HFF-Myc (cell line): Measurements from ENCODE around the gene ANAPC16.

Experiments used
- DNase-seq: peaks from one replicate; pipeline ENCODE4 v3.0.0-alpha.2; 2011; ENCODE audit warnings: low read depth; ENCODE audit errors: extremely low read depth
- H3K4me3 ChIP-seq: replicated peaks from 2 replicates; pipeline ENCODE4 v1.5.1; 2011; ENCODE audit warnings: low read depth, mild to moderate bottlenecking, control low read depth, low read length
- TF ChIP-seq, protein P1 (sequence below): IDR thresholded peaks from 2 replicates; pipeline ENCODE4 v1.5.1; 2012; ENCODE audit warnings: mild to moderate bottlenecking, low read depth, low read length, control low read depth; ENCODE audit errors: missing control alignments

The ANAPC16 gene

DNA sequence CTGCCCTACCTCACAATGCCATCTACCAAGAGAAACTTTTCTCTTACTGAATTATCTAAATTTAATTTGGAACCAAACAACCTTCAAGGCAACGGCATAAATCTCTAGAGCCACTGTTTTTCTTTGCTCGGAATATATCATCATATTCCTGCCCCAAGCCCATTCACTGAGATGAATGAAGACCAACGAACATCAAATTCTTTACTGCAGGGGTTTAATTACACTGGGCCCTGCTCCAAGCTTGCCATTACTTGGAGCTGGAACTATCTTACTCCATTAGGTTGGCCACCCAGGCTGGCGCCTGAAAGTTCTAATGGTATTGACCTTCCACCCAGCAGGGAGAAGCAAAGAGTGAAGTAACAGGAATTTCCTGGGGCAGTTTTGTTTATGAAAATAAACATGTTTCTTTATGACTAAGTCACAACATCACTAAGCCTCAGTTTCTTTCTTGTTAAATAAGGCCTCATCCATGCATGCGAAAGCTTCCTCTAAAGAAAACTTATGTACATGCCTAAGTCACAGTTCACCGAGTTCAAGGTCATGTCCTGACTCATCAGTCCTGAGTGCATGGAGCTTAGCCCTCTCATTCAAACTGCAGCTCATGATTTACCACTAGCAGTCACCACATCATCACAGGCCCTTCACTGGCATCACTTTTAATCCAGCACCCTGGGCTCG, 42.1 kb upstream of the ANAPC16 start:
- TF ChIP-seq, protein P1, sequence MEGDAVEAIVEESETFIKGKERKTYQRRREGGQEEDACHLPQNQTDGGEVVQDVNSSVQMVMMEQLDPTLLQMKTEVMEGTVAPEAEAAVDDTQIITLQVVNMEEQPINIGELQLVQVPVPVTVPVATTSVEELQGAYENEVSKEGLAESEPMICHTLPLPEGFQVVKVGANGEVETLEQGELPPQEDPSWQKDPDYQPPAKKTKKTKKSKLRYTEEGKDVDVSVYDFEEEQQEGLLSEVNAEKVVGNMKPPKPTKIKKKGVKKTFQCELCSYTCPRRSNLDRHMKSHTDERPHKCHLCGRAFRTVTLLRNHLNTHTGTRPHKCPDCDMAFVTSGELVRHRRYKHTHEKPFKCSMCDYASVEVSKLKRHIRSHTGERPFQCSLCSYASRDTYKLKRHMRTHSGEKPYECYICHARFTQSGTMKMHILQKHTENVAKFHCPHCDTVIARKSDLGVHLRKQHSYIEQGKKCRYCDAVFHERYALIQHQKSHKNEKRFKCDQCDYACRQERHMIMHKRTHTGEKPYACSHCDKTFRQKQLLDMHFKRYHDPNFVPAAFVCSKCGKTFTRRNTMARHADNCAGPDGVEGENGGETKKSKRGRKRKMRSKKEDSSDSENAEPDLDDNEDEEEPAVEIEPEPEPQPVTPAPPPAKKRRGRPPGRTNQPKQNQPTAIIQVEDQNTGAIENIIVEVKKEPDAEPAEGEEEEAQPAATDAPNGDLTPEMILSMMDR = no peak
- H3K4me3 ChIP-seq = no peak overlapping the region
- no peak for DNase-seq

DNA sequence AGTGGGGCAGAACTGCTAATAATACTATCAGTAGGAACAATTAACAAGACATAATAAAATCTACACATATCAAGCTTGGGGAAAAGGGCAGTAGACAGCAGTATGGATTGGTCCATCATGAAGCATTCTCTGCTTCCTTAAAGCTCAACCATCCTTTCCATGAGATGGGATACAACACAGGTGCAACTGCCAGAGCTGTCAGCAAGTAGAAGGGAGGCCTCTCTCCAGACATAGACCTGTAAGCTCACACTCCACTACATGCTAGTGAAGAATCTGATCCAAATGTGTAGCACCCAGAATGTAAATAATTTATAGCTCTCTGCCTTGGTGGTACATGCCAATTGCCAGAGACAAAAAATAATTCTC, 41.5 kb upstream of the ANAPC16 start:
- DNase-seq = no peak
- H3K4me3 ChIP-seq = no peak overlapping the region
- TF ChIP-seq, protein P1 = no peak

DNA sequence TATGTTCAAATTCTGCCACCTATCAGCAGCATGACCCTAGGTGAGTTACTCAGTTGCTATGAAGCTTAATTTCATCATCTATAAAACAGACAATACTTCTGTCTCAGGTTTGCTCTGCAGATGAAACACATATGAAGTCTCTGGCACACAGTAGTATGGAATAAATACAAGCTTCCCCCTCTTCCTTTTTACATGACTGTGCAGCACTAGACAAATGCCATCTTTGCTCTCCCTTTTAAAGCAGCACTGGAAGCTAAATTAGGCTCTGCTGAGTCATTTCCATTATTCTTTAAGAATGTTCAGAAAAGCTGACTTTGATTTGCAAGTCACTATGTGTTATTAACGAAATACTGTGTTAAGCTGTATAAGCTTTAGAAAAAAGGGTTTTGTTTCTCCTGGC, 40.7 kb upstream of the ANAPC16 start:
- TF ChIP-seq, protein P1 = no peak
- H3K4me3 ChIP-seq = no peak overlapping the region
- peak; percentile 14 for DNase-seq

DNA sequence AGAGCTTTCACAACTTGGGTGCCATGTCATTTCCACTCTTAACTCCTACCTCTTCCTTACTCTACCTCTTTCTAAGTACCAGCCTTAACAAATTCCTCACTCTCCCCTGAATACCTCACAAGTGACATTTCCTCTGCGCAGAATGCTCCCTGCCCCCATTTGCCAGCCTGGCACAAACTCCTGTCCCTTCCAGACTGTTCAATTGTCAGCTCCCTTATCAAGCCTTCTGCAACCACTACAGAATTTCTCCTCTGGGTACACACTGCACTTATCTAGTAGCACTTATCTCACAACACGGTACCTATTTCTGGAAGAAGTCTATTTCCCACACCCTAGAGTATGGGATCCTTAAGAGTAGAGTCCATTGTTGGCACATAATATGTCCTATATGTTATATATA, 39.1 kb upstream of the ANAPC16 start:
- TF ChIP-seq, protein P1 = no peak
- no peak for DNase-seq
- H3K4me3 ChIP-seq = no peak overlapping the region

DNA sequence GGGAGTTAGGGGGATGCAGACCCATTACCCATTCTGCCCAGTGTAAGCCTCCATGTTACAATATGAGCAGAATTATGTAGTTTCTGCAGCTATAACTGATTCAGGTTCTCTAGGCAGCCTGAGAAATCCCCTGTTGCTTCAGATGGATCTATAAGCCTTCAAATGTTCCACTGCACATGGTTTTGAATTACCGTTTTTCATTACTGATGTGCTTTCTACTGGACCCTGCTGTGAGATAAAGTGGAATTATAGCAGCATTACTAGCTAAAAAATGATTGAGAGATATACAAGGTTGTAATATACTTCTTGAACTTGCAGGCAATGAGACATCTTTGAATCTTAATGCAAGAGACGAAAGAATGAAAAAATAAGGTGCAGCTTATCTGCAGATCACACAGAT, 38.4 kb upstream of the ANAPC16 start:
- DNase-seq = no peak
- TF ChIP-seq, protein P1 = no peak
- H3K4me3 ChIP-seq = no peak overlapping the region

DNA sequence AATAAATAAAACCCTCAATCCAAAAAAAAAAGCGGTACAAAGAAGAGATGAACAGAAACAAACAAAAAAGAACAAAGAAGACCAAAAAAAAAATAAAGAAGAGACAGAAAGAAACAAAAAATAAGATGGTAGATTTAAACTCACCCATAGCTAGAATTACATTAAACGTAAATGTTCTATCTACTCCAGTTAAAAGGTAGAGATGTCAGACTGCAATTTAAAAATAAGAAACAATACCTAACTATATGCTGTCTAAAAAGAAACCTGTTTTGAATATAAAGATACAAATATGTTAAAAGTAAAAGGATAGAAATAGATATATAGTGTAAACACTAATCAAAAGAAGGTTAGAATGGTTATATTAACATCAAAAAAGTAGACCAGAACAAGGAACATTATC, 31.7 kb upstream of the ANAPC16 start:
- no peak overlapping the region for H3K4me3 ChIP-seq
- DNase-seq = no peak
- TF ChIP-seq, protein P1 = no peak
